HepG2 (cell line): ENCODE data around the gene STK32C. TPM values are rescaled to one million over a fixed set of nuclear protein-coding genes. Genes with fewer than 3 reads are reported as not detected.
A peak's percentile ranks its signal among the peaks of the same experiment; 100 is the strongest.

Source experiments
- CBX2 ChIP-seq, 2 experiments: fragments of 200-600 bp in 1 of 2; sonication (generic); formaldehyde crosslinking in 1 of 2; IDR thresholded peaks; 2 replicates each; pipeline versions ENCODE4 v1.7.0 to v1.8.1; 2018 to 2022; ENCODE audit warnings: low read depth in 2 of 2, low read length in 1 of 2, mild to moderate bottlenecking in 1 of 2, missing genetic modification reagents in 1 of 2
- FOXA1 ChIP-seq, 2 experiments: fragments of 450-650 bp in 1 of 2; sonication (generic) in 1 of 2; formaldehyde crosslinking in 1 of 2; IDR thresholded peaks; 2 replicates each; pipeline versions ENCODE4 v1.4.0 to v1.6.1; 2016 to 2020; ENCODE audit warnings: missing genetic modification reagents in 1 of 2
- FOXA3 ChIP-seq: IDR thresholded peaks from 2 replicates; pipeline ENCODE4 v1.6.1; 2016; ENCODE audit warnings: missing genetic modification reagents, missing compliant biosample characterization
- JUN ChIP-seq: sonication (generic); formaldehyde crosslinking; IDR thresholded peaks from 2 replicates; pipeline ENCODE4 v1.4.0; 2020; ENCODE audit warnings: mild to moderate bottlenecking, missing genetic modification reagents
- KAT7 ChIP-seq: IDR thresholded peaks from 2 replicates; pipeline ENCODE4 v1.6.1; 2018; ENCODE audit warnings: borderline replicate concordance, missing compliant biosample characterization
- KDM2A ChIP-seq: sonication (generic); formaldehyde crosslinking; IDR thresholded peaks from 2 replicates; pipeline ENCODE4 v1.4.0; 2020; ENCODE audit warnings: low read depth, missing genetic modification reagents, borderline replicate concordance
- KLF9 ChIP-seq: IDR thresholded peaks from 2 replicates; pipeline ENCODE4 v1.6.1; 2016; ENCODE audit warnings: low read depth
- MTA1 ChIP-seq: sonication (generic); formaldehyde crosslinking; IDR thresholded peaks from 2 replicates; pipeline ENCODE4 v1.4.0; 2020; ENCODE audit warnings: missing genetic modification reagents, mild to moderate bottlenecking, borderline replicate concordance
- PPARG ChIP-seq: conservative IDR thresholded peaks from 2 replicates; pipeline ENCODE4 v1.6.1; 2016; ENCODE audit warnings: missing biosample characterization, missing genetic modification reagents
- RARA ChIP-seq: IDR thresholded peaks from 2 replicates; pipeline ENCODE4 v1.6.1; 2016; ENCODE audit warnings: missing genetic modification reagents, missing compliant biosample characterization
- SOX13 ChIP-seq, 3 experiments: fragments of 450-650 bp in 1 of 3; sonication (generic) in 1 of 3; formaldehyde crosslinking in 1 of 3; IDR thresholded peaks in 2 of 3; conservative IDR thresholded peaks in 1 of 3; 2 replicates each; pipeline versions ENCODE4 v1.5.0 to v1.6.1; 2016 to 2020; ENCODE audit warnings: antibody characterized with exemption in 1 of 3, mild to moderate bottlenecking in 1 of 3, missing compliant biosample characterization in 1 of 3, missing genetic modification reagents in 1 of 3, moderate library complexity in 1 of 3
- SOX5 ChIP-seq: IDR thresholded peaks from 2 replicates; pipeline ENCODE4 v1.6.1; 2016; ENCODE audit warnings: borderline replicate concordance
- SOX6 ChIP-seq, 2 experiments: fragments of 450-650 bp in 1 of 2; sonication (generic) in 1 of 2; formaldehyde crosslinking in 1 of 2; IDR thresholded peaks; 2 replicates each; pipeline versions ENCODE4 v1.4.0 to v1.6.1; 2017 to 2020; ENCODE audit warnings: antibody characterized with exemption in 1 of 2, mild to moderate bottlenecking in 1 of 2, missing genetic modification reagents in 1 of 2
- TARDBP ChIP-seq: sonication (generic); formaldehyde crosslinking; IDR thresholded peaks from 2 replicates; pipeline ENCODE4 v1.8.0; 2022; ENCODE audit warnings: mild to moderate bottlenecking, missing genetic modification reagents
- THAP11 ChIP-seq: IDR thresholded peaks from 2 replicates; pipeline ENCODE4 v1.6.1; 2016; ENCODE audit warnings: missing biosample characterization, missing genetic modification reagents
- ZFP36L1 ChIP-seq: sonication (generic); formaldehyde crosslinking; IDR thresholded peaks from 2 replicates; pipeline ENCODE4 v1.8.0; 2022; ENCODE audit warnings: mild to moderate bottlenecking, missing genetic modification reagents, moderate library complexity
- ZNF251 ChIP-seq: sonication (generic); formaldehyde crosslinking; IDR thresholded peaks from 2 replicates; pipeline ENCODE4 v1.9.0; 2021; ENCODE audit warnings: mild to moderate bottlenecking, missing genetic modification reagents
- ZNF264 ChIP-seq: sonication (generic); formaldehyde crosslinking; IDR thresholded peaks from 2 replicates; pipeline ENCODE4 v1.4.0; 2020; ENCODE audit warnings: missing genetic modification reagents
- ZNF292 ChIP-seq: sonication (generic); formaldehyde crosslinking; IDR thresholded peaks from 2 replicates; pipeline ENCODE4 v1.8.1; 2022; ENCODE audit warnings: mild to moderate bottlenecking, low read depth, missing genetic modification reagents, borderline replicate concordance
- ZNF674 ChIP-seq: sonication (generic); formaldehyde crosslinking; IDR thresholded peaks from 2 replicates; pipeline ENCODE4 v1.5.0; 2020; ENCODE audit warnings: low read depth, mild to moderate bottlenecking, missing genetic modification reagents
- ZNF713 ChIP-seq: sonication (generic); formaldehyde crosslinking; IDR thresholded peaks from 2 replicates; pipeline ENCODE4 v1.4.0; 2020; ENCODE audit warnings: mild to moderate bottlenecking, missing genetic modification reagents
- ZSCAN22 ChIP-seq: sonication (generic); formaldehyde crosslinking; IDR thresholded peaks from 2 replicates; pipeline ENCODE4 v1.4.0; 2020; ENCODE audit warnings: mild to moderate bottlenecking, missing genetic modification reagents
- polyA plus RNA-seq, 8 experiments: library from polyadenylated mRNA; depleted of rRNA in 3 of 8; stranded (reverse) in 7 of 8; unstranded in 1 of 8; fragments of >200 nt; fragmentation: Illumina TruSeq in 4 of 8; extraction: Trizol in 4 of 8; gene quantifications; 2 replicates each; pipeline versions ENCODE4 v1.2.1 to v1.2.3, GENCODE V29; 2011 to 2016; ENCODE audit warnings: low read depth in 4 of 8, missing spikeins in 1 of 8, mixed read lengths in 1 of 8; ENCODE audit not compliant: insufficient read depth in 1 of 8
- total RNA-seq, 5 experiments: library from RNA; depleted of rRNA; stranded (reverse); fragments of >200 nt; fragmentation: Illumina TruSeq; extraction: Trizol; gene quantifications; 2 replicates each; pipeline ENCODE4 v1.2.3, GENCODE V29; 2016; ENCODE audit warnings: low read depth in 1 of 5
- TF ChIP-seq, protein P1 (sequence below): sonication (generic); formaldehyde crosslinking; IDR thresholded peaks from 2 replicates; pipeline ENCODE4 v1.4.0; 2020; ENCODE audit warnings: missing genetic modification reagents

The STK32C gene
- total and polyA plus RNA-seq, 2 of the 13 experiments (the other 11 are each of a cell fraction or from before 2014, with no cell fraction given): 10.9 to 19.4 TPM

DNA sequence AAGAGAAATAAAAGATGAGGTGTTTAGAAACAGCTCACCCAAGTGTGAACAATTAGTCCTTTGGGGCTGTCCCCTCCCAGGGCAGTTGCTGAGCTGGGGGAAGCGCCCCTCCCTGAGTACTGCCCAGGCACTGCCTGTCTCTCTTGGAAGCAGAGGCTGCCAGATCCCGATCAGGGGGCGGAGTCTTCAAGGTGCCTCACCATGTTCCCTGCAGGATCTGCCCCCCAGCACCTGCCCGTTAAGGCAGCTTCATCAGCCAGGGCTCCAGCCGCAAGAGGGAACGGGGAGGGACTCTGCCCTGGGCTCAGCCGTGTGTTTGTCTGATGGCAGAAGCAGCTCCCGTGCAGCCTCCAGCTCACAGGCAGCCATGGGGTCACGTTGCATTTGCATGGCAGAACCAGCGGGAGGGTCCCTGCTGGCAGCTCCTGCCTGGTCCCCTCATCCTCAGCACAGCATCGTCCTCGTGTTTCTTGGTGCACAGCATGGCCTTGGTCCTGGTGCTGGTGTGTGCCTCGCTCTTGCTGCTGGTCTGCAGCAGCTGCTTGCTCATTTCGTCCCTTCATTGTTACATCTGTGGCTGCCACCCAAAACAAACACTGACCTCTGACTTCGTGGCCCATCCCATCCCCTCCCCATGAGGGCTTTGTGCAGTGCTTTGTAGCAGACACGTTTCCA lies 131.7 kb downstream of the STK32C start (continued):
- TF ChIP-seq, protein P1, sequence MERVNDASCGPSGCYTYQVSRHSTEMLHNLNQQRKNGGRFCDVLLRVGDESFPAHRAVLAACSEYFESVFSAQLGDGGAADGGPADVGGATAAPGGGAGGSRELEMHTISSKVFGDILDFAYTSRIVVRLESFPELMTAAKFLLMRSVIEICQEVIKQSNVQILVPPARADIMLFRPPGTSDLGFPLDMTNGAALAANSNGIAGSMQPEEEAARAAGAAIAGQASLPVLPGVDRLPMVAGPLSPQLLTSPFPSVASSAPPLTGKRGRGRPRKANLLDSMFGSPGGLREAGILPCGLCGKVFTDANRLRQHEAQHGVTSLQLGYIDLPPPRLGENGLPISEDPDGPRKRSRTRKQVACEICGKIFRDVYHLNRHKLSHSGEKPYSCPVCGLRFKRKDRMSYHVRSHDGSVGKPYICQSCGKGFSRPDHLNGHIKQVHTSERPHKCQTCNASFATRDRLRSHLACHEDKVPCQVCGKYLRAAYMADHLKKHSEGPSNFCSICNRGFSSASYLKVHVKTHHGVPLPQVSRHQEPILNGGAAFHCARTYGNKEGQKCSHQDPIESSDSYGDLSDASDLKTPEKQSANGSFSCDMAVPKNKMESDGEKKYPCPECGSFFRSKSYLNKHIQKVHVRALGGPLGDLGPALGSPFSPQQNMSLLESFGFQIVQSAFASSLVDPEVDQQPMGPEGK: 0 out of 2 replicates have a peak, but pooled peaks have one; percentile 26
- TF ChIP-seq ZNF292 (CRISPR knock-in tag) (0 out of 2 replicates have a peak, but pooled peaks have one; percentile 49), FOXA3 (CRISPR knock-in tag) (peak; percentile 41; the same call in 1 of the 2 replicates), CBX2 (IDR thresholded peaks at IDR 0.05; ENCODE audit: low read depth, low read length) (no peak), CBX2 (CRISPR knock-in tag; IDR thresholded peaks at IDR 0.05; ENCODE audit: low read depth) (no peak), KDM2A (CRISPR knock-in tag) (0 out of 2 replicates have a peak, but pooled peaks have one; percentile 19), SOX13 (IDR thresholded peaks at IDR 0.05) (no peak), SOX13 (CRISPR knock-in tag; conservative IDR thresholded peaks at IDR 0.05 in 1 of 2, IDR thresholded peaks at IDR 0.05 in 1 of 2) (peak in 1 of 2 experiments; percentile 74; a peak in 2 of 4 replicates), ZNF674 (CRISPR knock-in tag) (no peak), TARDBP (CRISPR knock-in tag) (no peak), THAP11 (CRISPR knock-in tag) (no peak), PPARG (CRISPR knock-in tag) (no peak), ZNF264 (CRISPR knock-in tag) (no peak), ZNF713 (CRISPR knock-in tag) (no peak), KAT7 (CRISPR knock-in tag) (no peak), JUN (CRISPR knock-in tag) (no peak), KLF9 (CRISPR knock-in tag) (no peak), ZSCAN22 (CRISPR knock-in tag) (peak; percentile 93), SOX5 (CRISPR knock-in tag) (peak; percentile 60; the same call in 1 of the 2 replicates), SOX6 (IDR thresholded peaks at IDR 0.05) (no peak), SOX6 (CRISPR knock-in tag; IDR thresholded peaks at IDR 0.05) (peak; percentile 59; the same call in 1 of the 2 replicates), FOXA1 (IDR thresholded peaks at IDR 0.05) (no peak), FOXA1 (CRISPR knock-in tag; IDR thresholded peaks at IDR 0.05) (peak; percentile 46), RARA (CRISPR knock-in tag) (no peak), ZNF251 (CRISPR knock-in tag) (no peak), MTA1 (CRISPR knock-in tag) (peak; percentile 35; the same call in 1 of the 2 replicates), ZFP36L1 (no peak)
